Fibroblast of mammary gland (primary cell): ENCODE data around the gene TANC1.

Experiments used
- DNase-seq: peaks from one replicate; pipeline ENCODE4 v3.0.0-alpha.2; 2010; ENCODE audit warnings: low read depth
- H3K4me3 ChIP-seq: 2 replicates; pipeline ENCODE4 v1.5.1; 2011; ENCODE audit warnings: low read depth, mild to moderate bottlenecking, low read length, moderate library complexity; ENCODE audit not compliant: control insufficient read depth
- TF ChIP-seq, protein P1 (sequence below): conservative IDR thresholded peaks from 2 replicates; pipeline ENCODE4 v1.5.1; 2011; ENCODE audit warnings: low read depth, low read length, inconsistent platforms; ENCODE audit not compliant: control insufficient read depth, insufficient read depth

Gene TANC1

DNA sequence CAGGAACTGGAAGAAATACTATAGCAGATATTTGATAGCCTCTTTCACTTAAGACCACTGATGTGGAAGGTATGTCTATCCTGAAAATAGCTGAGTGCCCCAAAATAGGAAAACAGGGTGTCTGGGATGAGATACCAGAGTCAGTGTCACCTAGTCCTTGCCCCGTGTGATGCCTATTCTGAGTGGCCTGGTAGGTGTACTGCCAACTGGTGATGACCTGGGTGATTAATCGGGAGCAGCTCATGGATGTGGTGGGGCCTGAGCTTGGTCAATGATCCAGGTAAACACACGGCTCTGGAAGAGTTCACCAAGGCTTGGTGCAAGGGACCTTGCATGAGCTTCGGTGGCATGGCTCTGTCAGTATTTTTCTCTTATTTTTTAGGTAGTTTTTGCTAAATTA is 95.2 kb downstream of the TANC1 start:
- H3K4me3 ChIP-seq = no peak overlapping the region
- DNase-seq = no peak
- TF ChIP-seq, protein P1, sequence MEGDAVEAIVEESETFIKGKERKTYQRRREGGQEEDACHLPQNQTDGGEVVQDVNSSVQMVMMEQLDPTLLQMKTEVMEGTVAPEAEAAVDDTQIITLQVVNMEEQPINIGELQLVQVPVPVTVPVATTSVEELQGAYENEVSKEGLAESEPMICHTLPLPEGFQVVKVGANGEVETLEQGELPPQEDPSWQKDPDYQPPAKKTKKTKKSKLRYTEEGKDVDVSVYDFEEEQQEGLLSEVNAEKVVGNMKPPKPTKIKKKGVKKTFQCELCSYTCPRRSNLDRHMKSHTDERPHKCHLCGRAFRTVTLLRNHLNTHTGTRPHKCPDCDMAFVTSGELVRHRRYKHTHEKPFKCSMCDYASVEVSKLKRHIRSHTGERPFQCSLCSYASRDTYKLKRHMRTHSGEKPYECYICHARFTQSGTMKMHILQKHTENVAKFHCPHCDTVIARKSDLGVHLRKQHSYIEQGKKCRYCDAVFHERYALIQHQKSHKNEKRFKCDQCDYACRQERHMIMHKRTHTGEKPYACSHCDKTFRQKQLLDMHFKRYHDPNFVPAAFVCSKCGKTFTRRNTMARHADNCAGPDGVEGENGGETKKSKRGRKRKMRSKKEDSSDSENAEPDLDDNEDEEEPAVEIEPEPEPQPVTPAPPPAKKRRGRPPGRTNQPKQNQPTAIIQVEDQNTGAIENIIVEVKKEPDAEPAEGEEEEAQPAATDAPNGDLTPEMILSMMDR = no peak

DNA sequence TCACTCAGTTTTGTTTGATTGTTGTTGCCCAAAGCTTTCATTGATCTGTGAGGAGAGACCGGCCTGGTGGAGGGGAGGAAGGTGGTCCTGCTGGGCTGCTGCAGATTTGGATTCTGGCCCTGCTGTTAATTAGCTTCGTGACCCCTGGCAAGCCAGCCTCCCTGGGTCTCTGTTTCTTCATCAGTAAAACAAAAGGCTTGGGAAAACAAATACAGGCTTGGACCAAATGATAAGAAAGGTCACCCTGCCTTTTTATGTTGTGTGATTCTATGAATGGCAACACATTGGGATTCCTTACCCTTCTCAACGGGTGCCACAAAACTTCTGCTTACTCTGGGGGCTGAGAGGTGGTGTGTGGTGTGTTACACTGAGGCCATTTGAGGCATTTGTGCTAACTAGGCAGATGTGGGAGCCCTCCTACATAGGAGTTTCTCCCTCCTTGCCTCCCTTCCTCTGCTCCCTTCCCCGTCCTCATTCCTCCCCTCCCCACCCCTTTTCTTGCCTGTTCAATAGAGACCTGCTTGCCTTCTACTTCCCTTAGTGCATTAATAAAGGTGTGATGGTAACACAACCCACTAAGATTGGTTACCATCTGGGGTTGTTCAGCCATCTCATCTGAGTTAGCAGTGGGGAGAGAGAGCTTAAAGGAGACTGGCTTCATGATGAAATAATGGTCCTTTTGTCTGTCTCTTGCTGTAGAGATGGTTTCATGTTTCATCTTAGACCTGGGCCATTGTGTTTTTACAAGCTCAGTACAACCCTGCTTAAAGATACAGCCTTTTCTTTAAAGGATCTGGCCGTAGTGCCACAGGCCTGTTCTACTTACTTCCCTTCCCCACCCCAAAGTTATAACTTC is 96.2 kb downstream of the TANC1 start:
- no peak overlapping the region for H3K4me3 ChIP-seq
- DNase-seq = peak; percentile 38
- TF ChIP-seq, protein P1 = no peak

GRCh38 chr2:159065313-159065712 is 96.9 kb downstream of the TANC1 start:
- DNase-seq = no peak
- TF ChIP-seq, protein P1 = no peak
- H3K4me3 ChIP-seq = no peak overlapping the region

- DNase-seq = no peak
- no peak overlapping the region for H3K4me3 ChIP-seq
- TF ChIP-seq, protein P1 = no peak
Observed at GRCh38 chr2:159065891-159066290, 97.5 kb downstream of the TANC1 start.

DNA sequence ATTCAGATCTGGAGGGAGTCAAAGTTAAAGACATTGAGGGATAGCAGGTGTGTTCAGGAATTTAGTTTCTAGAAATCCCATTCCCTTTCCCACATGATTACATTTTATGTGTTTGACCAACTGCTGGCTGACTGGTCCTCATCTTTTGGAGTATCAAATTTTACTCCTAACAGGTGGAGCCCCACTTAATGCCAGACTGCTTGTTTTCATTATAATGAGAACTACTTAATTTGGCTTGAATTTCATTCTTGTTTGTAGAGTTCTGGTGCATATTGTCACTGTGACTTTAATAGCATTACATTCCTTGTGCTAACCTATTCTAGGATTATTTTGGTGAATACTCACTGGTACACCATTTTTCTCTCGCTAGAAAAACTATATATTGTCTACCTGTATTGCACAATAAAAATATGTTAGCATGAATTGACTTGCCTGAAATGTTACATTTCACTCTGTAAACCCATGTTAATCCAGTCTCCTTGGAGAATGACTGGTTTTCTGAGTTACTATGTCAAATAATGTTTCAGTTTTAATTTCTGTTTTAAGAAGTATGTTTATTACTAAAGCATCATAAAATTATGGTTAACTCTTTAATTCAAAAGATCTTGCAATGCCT is 98.2 kb downstream of the TANC1 start:
- no peak for DNase-seq
- no peak overlapping the region for H3K4me3 ChIP-seq
- TF ChIP-seq, protein P1 = no peak

GRCh38 chr2:159067971-159068370 is 99.5 kb downstream of the TANC1 start:
- no peak for DNase-seq
- TF ChIP-seq, protein P1 = no peak
- no peak overlapping the region for H3K4me3 ChIP-seq
